ENCODE data around the gene ZP1.
"Not testable (repeated sequence)": the region's sequence is repeated elsewhere in the genome, so short reads cannot be mapped to it uniquely, and the experiment has no call there.

Gene ZP1

DNA sequence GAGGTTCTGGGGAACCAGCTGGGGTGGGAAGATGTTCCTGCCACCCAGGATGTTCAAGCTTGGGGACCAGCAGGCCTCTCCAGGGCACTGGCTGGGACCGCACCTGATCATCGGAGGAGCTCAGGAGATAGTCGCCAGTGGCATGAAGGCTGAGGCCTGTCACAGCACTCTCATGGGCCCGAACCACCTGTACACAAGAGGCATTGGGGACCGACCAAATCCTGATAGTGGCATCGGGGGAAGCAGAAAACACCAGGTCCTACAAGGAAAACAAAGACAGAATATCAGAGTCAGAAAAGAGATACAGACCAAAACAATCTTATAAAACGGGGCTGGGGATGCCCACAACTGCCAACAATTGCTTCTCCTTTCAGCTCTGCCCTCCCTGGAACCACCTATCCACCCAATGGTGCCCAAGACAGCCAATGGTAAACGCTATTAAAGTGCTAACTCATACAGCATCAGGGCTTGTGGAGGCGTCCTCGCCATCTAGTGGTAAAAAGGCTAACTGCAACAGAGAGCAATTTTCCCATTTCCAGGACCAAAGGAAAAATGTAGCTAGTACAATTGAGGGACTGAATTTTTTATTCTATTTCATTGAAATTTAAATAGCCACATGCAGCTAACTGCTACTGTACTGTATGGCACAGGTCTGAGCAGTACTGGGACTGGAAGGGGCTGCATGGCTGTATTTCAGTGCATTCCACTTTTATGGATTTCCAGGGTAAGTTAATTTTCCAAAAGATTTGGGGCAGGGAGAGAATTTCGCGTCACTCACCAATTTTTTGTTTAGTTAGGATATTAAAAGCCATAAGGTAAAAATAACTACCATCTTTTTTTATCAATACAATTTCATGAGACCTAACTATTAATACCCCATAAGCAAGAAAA lies 31.9 kb downstream of the ZP1 start:
- H3K4me3 Mint-ChIP-seq = no peak overlapping the region
- H3K9me3 Mint-ChIP-seq = no peaks in the 10 kb centered on the region
- no peaks in the 10 kb centered on the region for H3K27me3 Mint-ChIP-seq
- peaks cover 12% of the 10 kb centered on the region for H3K4me1 Mint-ChIP-seq
- H3K27ac Mint-ChIP-seq = no peak overlapping the region
- DNase-seq (ENCODE audit: low spot score in 2 of 2) = peak; percentile 39 to 46
- H3K36me3 Mint-ChIP-seq = peaks cover 36% of the 10 kb centered on the region
- ATAC-seq (ENCODE audit: low read depth) = peak; percentile 95

DNA sequence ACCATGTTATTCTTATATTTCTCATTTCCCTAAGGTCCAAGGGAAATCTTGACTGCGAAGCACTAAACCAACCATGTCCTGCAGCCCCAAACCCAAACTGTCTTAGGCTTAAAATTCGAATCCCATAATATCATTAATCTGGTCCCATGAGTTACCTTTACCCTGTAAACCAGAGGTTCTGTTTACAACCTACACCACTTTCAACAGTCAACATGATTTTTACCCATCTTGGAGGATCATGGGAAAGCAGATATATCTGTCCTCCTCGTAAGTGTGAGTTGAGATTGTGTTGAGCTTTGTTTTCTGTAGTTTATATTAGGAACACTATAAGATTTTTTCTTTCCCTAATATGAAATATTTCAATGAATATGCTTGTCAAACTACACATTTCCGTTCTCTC lies 32.6 kb downstream of the ZP1 start:
- ATAC-seq (ENCODE audit: low read depth) = no peak
- Mint-ChIP-seq H3K4me1 (peaks cover 17% of the 10 kb centered on the region), H3K27ac (no peak overlapping the region), H3K4me3 (no peak overlapping the region), H3K36me3 (peaks cover 33% of the 10 kb centered on the region), H3K27me3 (no peaks in the 10 kb centered on the region), H3K9me3 (no peaks in the 10 kb centered on the region)
- DNase-seq (ENCODE audit: low spot score in 2 of 2) = no peak

DNA sequence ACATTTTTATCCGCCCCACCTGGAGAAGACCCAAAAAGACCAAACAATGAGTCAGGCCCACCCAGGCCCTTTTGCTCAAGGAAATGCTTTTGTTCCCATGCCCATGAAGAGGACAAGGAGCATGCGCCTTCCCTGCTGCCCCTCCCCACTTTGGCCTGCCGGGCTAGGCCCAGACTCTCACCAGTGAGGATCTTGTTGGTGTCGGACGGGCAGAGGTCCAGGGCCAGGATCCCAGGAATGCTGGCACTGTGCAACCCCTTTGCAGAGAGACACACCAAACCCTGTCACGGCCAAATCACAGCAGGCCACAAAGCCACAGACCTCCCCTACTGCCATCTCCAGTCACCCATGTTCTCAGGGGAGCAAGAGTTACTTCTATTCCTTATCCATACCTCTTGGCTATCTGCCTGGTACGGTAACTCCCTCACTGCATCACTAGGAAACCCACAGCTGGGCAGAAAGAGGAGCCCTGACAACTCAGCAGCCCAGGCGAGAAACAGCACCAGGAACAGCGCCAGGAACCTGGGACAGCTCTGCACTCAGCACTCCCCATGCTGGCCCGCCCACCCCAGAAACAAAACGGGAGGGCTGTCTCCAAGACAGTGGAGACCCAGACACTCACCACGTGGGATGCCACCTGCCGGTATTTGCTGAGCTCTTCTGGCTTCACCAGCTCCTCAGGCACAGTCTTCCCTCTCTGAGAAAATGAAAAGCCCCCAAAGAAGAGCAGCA lies 33.5 kb downstream of the ZP1 start:
- H3K4me3 Mint-ChIP-seq = no peak overlapping the region
- H3K27me3 Mint-ChIP-seq = no peaks in the 10 kb centered on the region
- H3K4me1 Mint-ChIP-seq = peaks cover 24% of the 10 kb centered on the region
- ATAC-seq (ENCODE audit: low read depth) = no peak
- H3K27ac Mint-ChIP-seq = no peak overlapping the region
- no peak for DNase-seq (ENCODE audit: low spot score in 2 of 2)
- peaks cover 25% of the 10 kb centered on the region for H3K36me3 Mint-ChIP-seq
- no peaks in the 10 kb centered on the region for H3K9me3 Mint-ChIP-seq

DNA sequence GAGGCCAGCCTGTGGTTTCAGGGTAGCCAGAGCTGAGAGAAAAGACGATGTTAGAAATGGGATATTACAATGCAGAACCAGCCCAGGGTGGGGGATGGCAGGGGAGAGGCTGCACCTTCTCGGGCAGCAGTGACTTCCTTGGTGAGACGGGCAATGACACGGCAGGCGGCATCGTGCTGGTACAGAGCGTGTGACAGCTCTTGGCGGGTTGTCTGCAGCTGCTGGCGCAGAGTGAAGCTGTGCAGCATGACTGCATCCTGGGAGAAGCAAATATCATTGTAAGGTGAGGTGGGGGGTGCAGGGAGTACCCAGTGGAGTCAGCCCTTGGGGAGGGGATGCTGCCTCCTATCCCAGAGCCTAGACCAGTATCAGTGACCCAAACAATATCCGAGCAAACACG lies 35.3 kb downstream of the ZP1 start:
- DNase-seq (ENCODE audit: low spot score in 2 of 2) = no peak
- peaks cover 18% of the 10 kb centered on the region for H3K36me3 Mint-ChIP-seq
- no peaks in the 10 kb centered on the region for H3K9me3 Mint-ChIP-seq
- peaks cover 32% of the 10 kb centered on the region for H3K4me1 Mint-ChIP-seq
- H3K27me3 Mint-ChIP-seq = no peaks in the 10 kb centered on the region
- no peak for ATAC-seq (ENCODE audit: low read depth)
- no peak overlapping the region for H3K27ac Mint-ChIP-seq
- H3K4me3 Mint-ChIP-seq = no peak overlapping the region

DNA sequence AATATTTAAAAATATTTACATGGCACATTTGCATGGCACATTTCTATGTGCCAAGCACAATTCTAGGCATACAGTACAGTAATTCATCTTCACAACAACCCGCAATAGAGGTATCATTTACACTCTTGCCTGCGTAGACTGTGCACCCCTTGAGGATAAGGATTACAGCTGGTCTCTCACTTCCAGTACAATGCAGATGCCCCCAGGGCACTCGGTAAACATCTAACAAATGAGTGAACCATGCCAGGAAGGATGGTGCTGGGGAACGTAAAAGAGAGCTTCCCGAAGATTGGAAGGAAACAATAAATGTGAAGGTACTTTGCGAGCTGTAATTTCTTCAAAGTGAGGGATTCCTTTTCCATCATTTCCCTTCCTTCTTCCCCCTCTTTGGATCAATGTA lies 37.7 kb downstream of the ZP1 start:
- no peak for DNase-seq (ENCODE audit: low spot score in 2 of 2)
- Mint-ChIP-seq H3K27me3 (no peaks in the 10 kb centered on the region), H3K27ac (peak overlapping the region; percentile 96), H3K4me3 (peak overlapping the region; percentile 96), H3K4me1 (peaks cover 46% of the 10 kb centered on the region), H3K9me3 (peaks cover 2% of the 10 kb centered on the region), H3K36me3 (peaks cover 10% of the 10 kb centered on the region)
- no peak for ATAC-seq (ENCODE audit: low read depth)

DNA sequence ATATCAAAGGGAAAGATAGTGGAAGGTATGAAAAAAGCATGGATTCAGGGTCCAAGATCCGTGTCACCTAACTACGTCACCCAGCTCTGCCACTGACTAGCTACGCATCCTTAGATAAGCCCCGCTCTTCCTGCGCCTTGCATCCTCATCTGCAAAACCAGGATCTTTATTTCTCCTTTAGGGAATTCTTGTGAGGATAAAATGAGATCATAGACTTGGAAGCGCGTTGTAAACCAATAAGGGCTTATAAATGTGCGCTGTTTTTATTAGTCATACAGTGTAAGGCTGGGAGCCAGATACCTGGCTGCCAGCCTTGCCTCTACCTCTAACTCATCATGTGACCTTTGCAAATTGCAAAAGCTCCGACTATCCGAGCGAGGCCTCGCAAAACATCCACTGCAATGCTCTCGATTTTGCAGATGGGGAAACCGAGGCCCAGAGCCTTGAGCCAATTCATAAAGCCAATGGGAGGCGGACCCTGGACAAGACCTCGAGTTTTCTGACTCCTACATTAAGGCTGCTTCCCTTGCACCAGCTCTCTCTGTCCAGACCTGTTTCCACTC lies 38.3 kb downstream of the ZP1 start:
- peaks cover 2% of the 10 kb centered on the region for H3K9me3 Mint-ChIP-seq
- peak overlapping the region; percentile 96 for H3K27ac Mint-ChIP-seq
- H3K27me3 Mint-ChIP-seq = no peaks in the 10 kb centered on the region
- H3K4me3 Mint-ChIP-seq = peak overlapping the region; percentile 96
- no peak for DNase-seq (ENCODE audit: low spot score in 2 of 2)
- peaks cover 9% of the 10 kb centered on the region for H3K36me3 Mint-ChIP-seq
- H3K4me1 Mint-ChIP-seq = peaks cover 52% of the 10 kb centered on the region
- ATAC-seq (ENCODE audit: low read depth) = no peak

DNA sequence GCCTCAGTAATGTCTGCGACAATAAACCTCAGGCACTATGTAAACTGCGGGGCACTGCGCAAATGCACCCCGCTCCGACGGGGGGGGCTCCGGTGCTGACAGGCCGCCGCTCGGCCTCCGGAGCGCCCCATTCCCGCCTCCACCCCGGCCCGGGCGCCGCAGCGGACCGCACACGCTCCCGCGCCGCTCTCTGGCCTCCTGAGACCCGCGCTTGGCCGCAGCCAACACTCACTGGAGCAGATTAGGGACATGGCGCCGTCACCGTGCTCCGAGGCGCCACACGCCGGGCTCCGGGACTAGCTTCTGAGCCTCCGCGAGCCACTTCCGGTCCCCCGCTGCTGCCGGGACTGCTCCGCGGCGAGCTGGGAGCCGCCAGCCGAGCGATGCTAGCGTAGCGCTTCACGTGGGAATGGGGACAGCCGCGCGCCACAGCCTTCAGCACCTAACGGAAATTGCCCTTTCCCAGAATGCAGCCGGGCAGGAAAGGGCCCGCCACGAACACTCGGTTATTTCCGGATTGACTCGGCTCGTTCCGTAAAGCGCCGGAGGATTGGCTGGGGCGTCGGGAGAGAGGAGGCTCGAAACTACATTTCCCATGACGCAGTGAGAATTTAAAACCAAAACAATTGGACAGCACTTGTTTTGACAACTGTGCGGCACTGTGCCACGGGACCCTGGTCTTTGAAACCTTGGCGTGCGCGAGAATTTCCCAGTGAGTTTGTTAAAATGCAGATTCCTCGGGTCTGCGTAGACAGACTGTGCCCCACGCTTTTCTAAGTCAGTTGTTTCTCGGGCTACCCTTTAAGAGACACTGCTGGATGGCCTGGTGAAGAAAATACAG lies 39.0 kb downstream of the ZP1 start, which contains the start of gene PRPF19:
Gene PRPF19, minus strand, starts transcription at position 454 of the 841 bp plus-strand sequence. Its CDS starts 203 bp downstream, at position 251.
- Mint-ChIP-seq H3K9me3 (peaks cover 2% of the 10 kb centered on the region), H3K4me1 (peaks cover 58% of the 10 kb centered on the region), H3K36me3 (peaks cover 6% of the 10 kb centered on the region), H3K27me3 (no peaks in the 10 kb centered on the region), H3K27ac (peak within 1 kb of the TSS; percentile 96), H3K4me3 (peak within 1 kb of the TSS; percentile 96)
- peak; percentile 99 for DNase-seq (ENCODE audit: low spot score in 2 of 2)
- peak; percentile 90 for ATAC-seq (ENCODE audit: low read depth)

DNA sequence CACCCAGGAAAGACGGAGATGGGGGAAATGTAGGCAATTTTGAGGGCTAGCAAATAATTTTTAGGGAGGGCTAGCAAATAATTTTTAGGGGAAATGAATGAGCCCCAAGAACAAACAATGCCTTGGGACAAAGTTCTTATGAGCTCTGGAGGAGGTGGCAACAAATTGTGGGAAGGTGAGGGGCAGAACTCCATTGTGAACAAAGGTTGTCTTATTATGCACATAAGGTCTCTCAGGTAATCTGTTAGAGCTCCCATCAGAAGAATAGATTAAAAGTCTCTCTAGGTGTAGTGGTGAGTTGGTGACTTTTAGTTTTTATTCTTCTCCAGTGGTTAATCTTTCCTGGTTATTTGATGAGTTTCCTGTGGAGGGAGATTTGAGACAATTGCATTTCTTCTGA lies 41.5 kb downstream of the ZP1 start:
- Mint-ChIP-seq H3K27me3 (no peaks in the 10 kb centered on the region), H3K27ac (peak overlapping the region; percentile 96), H3K36me3 (no peaks in the 10 kb centered on the region), H3K4me3 (no peak overlapping the region), H3K9me3 (peaks cover 2% of the 10 kb centered on the region), H3K4me1 (peaks cover 61% of the 10 kb centered on the region)
- ATAC-seq (ENCODE audit: low read depth) = no peak
- DNase-seq (ENCODE audit: low spot score in 2 of 2) = no peak

DNA sequence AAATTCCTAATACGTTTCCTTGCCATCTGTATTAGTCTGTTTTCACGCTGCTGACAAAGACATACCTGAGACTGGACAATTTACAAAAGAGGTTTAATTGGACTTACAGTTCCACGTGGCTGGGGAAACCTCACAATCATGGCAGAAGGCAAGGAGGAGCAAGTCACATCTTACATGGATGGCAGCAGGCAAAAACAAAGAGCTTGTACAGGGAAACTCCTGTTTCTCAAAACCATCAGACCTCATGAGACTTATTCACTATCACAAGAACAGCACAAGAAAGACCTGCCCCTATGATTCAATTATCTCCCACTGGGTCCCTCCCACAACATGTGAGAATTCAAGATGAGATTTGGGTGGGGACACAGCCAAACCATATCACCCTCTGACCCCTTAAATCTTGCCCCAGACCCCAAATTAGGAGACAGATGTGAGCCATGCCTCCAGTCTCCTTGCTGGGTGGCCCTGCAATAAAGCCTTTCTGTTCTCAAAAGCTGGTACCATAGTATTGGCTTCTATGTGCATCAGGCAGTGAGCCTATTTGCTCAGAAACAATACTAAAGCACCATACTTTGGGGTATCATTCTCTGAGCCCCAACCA lies 42.4 kb downstream of the ZP1 start:
- H3K4me1 Mint-ChIP-seq = peaks cover 54% of the 10 kb centered on the region
- H3K36me3 Mint-ChIP-seq; ATAC-seq (ENCODE audit: low read depth); H3K4me3 Mint-ChIP-seq; H3K9me3 Mint-ChIP-seq; H3K27me3 Mint-ChIP-seq; DNase-seq (ENCODE audit: low spot score in 2 of 2): not testable (repeated sequence)
- H3K27ac Mint-ChIP-seq = peak overlapping the region; percentile 96

DNA sequence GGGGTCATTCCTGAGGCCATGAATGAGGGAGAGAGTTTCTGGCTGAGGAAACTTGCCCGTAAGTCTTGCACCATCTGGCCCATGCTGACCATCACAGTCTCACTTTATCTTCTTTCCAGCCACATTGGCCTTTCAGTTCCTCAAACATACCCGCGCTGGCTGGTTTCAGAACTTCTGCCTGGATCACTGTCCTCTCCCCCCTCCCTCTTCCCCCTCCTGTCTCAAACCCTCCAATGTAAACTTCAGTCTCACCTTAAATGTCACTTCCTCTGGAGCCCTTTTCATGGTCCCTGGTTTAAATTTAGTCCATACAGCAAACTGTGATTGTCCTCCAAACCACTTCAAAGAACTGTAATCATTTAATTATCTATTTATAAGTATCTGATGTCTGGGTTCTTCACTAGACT lies 42.9 kb downstream of the ZP1 start:
- Mint-ChIP-seq H3K27ac (peak overlapping the region; percentile 96), H3K36me3 (no peaks in the 10 kb centered on the region), H3K9me3 (peaks cover 2% of the 10 kb centered on the region), H3K4me3 (peak overlapping the region; percentile 21), H3K27me3 (no peaks in the 10 kb centered on the region), H3K4me1 (peaks cover 51% of the 10 kb centered on the region)
- peak; percentile 39 to 45 for DNase-seq (ENCODE audit: low spot score in 2 of 2)
- ATAC-seq (ENCODE audit: low read depth) = peak; percentile 21

DNA sequence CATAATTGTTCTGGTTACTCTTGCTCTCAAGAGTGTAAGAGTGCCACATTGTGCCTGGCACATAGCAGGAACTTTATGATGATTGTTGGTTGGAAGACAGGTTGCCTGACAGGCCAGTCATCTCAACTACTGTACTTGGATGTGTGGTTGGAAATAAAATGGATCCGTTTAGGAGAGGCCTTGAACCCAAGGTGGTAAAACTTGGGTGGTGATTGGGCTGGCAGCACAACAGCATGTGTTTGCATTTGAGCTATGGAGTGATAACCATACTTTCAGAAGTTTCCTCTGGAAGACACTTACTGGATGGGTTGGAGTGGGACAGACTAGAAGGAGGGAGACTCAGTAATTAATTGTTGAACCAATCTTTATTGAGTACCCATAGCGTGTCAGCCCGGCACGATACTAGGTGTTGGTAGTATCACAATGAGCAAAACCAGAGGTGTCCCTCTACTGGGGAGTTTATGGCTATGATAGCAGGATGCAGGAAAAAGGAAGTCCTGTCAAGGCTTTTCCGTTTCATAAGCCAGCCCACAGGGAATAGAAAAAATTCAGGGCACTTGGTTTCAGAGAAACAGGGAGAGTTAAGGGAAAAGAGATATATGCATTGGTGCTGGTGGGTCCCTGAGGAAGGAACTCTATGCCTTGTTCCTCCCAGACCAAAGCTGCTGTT lies 43.5 kb downstream of the ZP1 start:
- Mint-ChIP-seq H3K27ac (peak overlapping the region; percentile 96), H3K27me3 (no peaks in the 10 kb centered on the region), H3K4me3 (no peak overlapping the region), H3K4me1 (peaks cover 52% of the 10 kb centered on the region), H3K36me3 (no peaks in the 10 kb centered on the region), H3K9me3 (peaks cover 2% of the 10 kb centered on the region)
- ATAC-seq (ENCODE audit: low read depth) = no peak
- no peak for DNase-seq (ENCODE audit: low spot score in 2 of 2)

DNA sequence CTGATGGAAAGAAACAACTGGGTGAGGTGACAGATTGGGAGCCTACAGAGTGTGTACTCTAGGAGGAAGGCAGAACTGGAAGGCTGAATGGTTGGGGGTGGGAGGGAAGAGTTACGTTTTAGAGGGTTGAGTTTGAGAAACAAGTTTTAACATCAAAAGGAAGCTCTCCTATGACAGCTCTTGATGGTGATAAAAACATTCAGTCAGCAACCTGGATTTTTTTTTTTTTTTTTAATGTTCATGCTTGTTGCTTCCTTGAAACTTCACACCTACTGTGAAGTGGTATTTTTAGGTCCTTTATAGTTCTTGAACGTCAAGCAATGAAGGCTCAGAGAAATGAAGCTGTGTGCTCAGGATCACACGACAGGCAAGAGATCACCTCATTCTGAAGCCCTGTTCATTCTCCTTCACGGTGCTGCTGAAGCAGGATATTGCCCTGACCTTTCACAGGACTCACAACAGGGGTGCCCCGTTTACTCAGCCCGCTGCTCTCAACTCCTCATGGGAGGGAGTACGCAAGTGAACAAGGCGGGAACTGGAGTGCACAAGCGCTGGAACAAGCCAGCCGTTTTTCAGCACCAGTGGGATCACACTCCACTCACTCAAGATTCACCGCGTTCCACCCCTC lies 45.0 kb downstream of the ZP1 start:
- Mint-ChIP-seq H3K27me3 (no peaks in the 10 kb centered on the region), H3K9me3 (peaks cover 2% of the 10 kb centered on the region), H3K27ac (no peak overlapping the region), H3K4me3 (no peak overlapping the region), H3K4me1 (peaks cover 57% of the 10 kb centered on the region), H3K36me3 (peaks cover 2% of the 10 kb centered on the region)
- no peak for DNase-seq (ENCODE audit: low spot score in 2 of 2)
- no peak for ATAC-seq (ENCODE audit: low read depth)
